ENCODE data around the gene NAA25. TPM values are rescaled to one million over a fixed set of nuclear protein-coding genes. Genes with fewer than 3 reads are reported as not detected.

The NAA25 gene
- 6.6 TPM for polyA plus RNA-seq (2012; ENCODE audit: low read depth, missing spikeins)

DNA sequence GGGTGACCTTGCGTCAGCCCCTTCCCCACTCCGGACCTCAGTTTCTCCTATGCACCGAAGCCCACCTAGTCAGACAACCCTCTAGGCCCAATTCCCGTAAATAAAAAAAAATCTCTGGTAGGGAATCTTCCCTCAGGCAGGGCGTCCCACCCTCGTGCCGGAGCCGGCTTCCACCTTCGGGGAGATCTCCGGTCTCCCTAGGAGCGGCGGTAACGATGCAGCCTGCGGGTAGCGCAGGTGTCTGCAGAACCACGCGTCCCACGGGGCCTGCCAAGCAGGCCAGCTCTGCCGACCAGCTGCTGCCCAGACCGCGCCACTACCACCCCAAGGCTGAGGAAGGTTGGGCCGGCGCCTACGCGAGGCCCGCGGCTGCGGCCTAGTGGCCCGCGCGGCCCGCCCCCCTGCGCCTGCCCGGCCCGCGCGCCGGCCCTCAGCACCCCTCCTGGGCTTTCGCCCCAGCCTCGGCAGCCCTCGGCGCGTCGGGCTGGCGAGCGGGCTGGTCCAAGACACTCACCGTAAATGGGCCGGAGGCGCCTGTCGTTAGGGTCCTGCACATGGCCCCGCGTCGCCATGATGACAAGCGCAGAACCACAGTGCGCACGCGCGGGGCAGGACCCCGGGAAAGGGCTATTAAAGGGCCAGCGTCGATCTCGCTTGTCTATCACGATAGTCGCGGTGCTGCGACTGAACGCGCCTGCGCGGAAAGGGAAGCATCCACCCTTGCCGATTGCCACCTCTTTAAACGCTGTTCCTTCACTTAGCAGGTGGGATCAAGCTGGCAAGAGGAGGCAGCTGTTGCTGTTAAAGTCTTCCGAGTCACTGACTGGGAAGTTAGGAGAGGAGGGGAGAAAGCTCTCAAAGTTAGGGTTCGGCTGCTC is at the start of gene NAA25:
TSS of gene NAA25 (minus strand) at position 582 of the 878 bp plus-strand sequence. CDS start at position 572, 10 bp downstream.
- FAIRE-seq: peak; percentile 95
- peak; percentile 73 for DNase-seq (ENCODE audit: insufficient read length, low spot score)

DNA sequence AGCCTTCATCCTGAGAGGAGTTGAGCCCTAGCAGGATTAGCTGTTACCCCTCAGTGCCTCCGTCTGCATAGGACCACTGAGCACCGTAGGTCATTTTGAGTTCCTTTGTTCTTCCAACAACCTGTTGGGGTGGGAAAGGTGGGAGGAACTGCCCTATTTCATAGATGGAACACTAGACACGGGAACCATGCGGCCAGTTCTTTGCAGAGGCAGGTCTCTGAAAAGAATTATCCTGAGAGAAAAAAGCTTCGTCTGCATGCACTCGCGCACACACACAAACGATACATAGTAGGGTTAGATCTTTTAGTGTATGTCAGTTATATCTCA is 45.3 kb upstream of the NAA25 start:
- FAIRE-seq (no peak), DNase-seq (ENCODE audit: insufficient read length, low spot score) (no peak)
- TF ChIP-seq POU2F2 (IDR thresholded peaks at IDR 0.05; ENCODE audit: low read depth, low read length) (no peak), TAF1 (IDR thresholded peaks at IDR 0.05; ENCODE audit: low read depth, low read length) (no peak), POLR2A (IDR thresholded peaks at IDR 0.05; ENCODE audit: low read depth, low read length) (no peak), SPI1 (IDR thresholded peaks at IDR 0.05; ENCODE audit: low read depth, low read length) (no peak), POLR2AphosphoS5 (IDR thresholded peaks at IDR 0.05; ENCODE audit: low read depth, low read length) (no peak), PAX5 (IDR thresholded peaks at IDR 0.05; ENCODE audit: insufficient read depth, low read length, severe bottlenecking) (no peak)

More for the DNA sequence above, at the start of gene NAA25:
- TF ChIP-seq TAF1 (IDR thresholded peaks at IDR 0.05; ENCODE audit: low read depth, low read length): peak; percentile 83
- TF ChIP-seq POU2F2 (IDR thresholded peaks at IDR 0.05; ENCODE audit: low read depth, low read length): peak; percentile 74
- TF ChIP-seq SPI1 (IDR thresholded peaks at IDR 0.05; ENCODE audit: low read depth, low read length): no peak
- no peak for TF ChIP-seq PAX5 (IDR thresholded peaks at IDR 0.05; ENCODE audit: insufficient read depth, low read length, severe bottlenecking)
- peak; percentile 56; the same call in 1 of the 2 replicates for TF ChIP-seq POLR2AphosphoS5 (IDR thresholded peaks at IDR 0.05; ENCODE audit: low read depth, low read length)
- TF ChIP-seq POLR2A (IDR thresholded peaks at IDR 0.05; ENCODE audit: low read depth, low read length): peak; percentile 83

DNA sequence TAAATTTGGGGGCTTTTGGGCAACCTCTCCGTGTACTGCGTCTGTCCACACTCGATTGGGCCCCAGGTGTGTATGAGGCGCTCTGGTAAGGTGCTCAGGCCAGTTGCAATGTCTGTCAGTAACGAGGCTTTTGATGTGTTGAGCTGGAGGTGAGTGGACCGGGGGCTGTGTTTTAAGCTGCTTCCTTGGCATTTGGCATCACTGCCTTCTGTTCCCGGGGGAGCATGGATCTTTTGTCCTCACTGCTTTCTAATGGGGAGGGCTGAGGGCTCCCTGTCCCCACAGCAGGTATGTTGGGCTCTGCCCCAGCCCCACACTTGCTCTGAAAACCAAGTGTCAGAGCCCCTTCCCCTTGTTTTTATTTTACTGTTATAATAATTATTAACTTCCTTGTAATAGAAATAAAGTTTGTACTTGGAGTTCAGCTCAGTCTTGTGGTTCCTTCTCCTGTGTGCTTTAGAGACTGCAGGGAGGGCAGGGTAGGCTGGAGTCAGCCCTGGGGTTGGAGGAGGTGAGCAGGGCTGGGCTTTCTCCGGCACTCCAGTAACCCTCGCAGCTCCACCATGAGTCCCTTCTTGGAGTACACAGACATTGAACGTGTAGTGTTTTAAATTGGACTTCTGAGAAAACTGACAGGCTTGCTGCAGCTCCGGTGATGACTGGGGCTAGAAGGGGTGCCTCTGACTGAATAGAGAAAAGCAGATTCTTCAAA is 44.8 kb upstream of the NAA25 start:
- DNase-seq (ENCODE audit: insufficient read length, low spot score): no peak
- TF ChIP-seq POU2F2 (IDR thresholded peaks at IDR 0.05; ENCODE audit: low read depth, low read length) (no peak), PAX5 (IDR thresholded peaks at IDR 0.05; ENCODE audit: insufficient read depth, low read length, severe bottlenecking) (no peak), SPI1 (IDR thresholded peaks at IDR 0.05; ENCODE audit: low read depth, low read length) (no peak), TAF1 (IDR thresholded peaks at IDR 0.05; ENCODE audit: low read depth, low read length) (no peak), POLR2A (IDR thresholded peaks at IDR 0.05; ENCODE audit: low read depth, low read length) (no peak), POLR2AphosphoS5 (IDR thresholded peaks at IDR 0.05; ENCODE audit: low read depth, low read length) (no peak)
- FAIRE-seq: no peak

DNA sequence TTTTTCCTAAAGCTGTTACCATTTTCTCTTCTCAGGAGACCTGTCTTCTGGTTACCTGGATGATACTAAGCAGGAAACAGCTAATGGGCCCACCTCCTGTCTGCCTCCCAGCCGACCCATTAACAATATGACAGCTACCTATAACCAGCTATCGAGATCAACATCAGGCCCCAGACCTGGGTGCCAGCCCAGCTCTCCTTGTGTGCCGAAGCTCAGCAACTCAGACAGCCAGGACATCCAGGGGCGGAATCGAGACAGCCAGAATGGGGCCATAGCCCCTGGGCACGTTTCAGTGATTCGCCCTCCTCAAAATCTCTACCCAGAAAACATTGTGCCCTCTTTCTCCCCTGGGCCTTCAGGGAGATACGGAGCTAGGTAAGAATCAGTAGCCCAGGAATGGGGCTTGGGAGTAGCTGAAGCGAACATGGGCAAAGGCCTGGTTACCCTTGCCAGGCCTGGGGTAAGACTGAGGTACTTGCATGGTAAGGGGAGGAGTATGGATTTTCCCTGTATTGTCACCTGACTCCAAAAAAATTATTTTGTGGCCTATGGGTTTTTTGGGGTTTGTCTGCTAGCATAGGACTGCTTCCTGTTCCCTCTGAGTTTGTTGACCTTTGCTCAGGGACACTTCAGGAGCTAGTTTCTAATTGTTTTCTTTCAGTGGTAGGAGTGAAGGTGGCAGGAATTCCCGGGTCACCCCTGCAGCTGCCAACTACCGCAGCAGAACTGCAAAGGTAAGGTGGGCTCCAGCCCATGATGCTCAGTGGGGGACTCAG is 43.4 kb upstream of the NAA25 start:
- no peak for TF ChIP-seq SPI1 (IDR thresholded peaks at IDR 0.05; ENCODE audit: low read depth, low read length)
- TF ChIP-seq POLR2A (IDR thresholded peaks at IDR 0.05; ENCODE audit: low read depth, low read length): no peak
- no peak for TF ChIP-seq POLR2AphosphoS5 (IDR thresholded peaks at IDR 0.05; ENCODE audit: low read depth, low read length)
- no peak for TF ChIP-seq POU2F2 (IDR thresholded peaks at IDR 0.05; ENCODE audit: low read depth, low read length)
- no peak for TF ChIP-seq PAX5 (IDR thresholded peaks at IDR 0.05; ENCODE audit: insufficient read depth, low read length, severe bottlenecking)
- no peak for TF ChIP-seq TAF1 (IDR thresholded peaks at IDR 0.05; ENCODE audit: low read depth, low read length)
- DNase-seq (ENCODE audit: insufficient read length, low spot score) (no peak), FAIRE-seq (no peak)

DNA sequence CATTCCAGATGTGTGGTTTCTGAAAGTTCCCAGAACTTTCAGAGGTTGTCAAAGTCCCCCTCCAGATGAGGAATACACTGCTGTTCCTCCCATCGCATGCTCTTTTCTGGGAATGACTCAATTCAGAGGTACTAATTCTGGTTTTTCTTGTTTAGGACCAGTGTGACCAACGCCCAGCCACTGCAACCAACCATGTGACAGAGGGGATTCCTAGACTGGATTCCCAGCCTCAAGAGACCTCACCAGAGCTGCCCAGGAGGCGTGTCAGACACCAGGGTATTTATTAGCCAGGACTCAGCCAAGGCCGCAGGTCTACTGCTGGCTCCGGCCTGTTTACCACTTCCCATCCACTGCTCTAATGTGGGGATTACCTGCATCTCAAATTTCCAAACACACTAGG is 41.0 kb upstream of the NAA25 start:
- TF ChIP-seq SPI1 (IDR thresholded peaks at IDR 0.05; ENCODE audit: low read depth, low read length) (no peak), POLR2A (IDR thresholded peaks at IDR 0.05; ENCODE audit: low read depth, low read length) (no peak), POU2F2 (IDR thresholded peaks at IDR 0.05; ENCODE audit: low read depth, low read length) (no peak), TAF1 (IDR thresholded peaks at IDR 0.05; ENCODE audit: low read depth, low read length) (no peak), POLR2AphosphoS5 (IDR thresholded peaks at IDR 0.05; ENCODE audit: low read depth, low read length) (no peak), PAX5 (IDR thresholded peaks at IDR 0.05; ENCODE audit: insufficient read depth, low read length, severe bottlenecking) (no peak)
- DNase-seq (ENCODE audit: insufficient read length, low spot score): no peak
- no peak for FAIRE-seq

DNA sequence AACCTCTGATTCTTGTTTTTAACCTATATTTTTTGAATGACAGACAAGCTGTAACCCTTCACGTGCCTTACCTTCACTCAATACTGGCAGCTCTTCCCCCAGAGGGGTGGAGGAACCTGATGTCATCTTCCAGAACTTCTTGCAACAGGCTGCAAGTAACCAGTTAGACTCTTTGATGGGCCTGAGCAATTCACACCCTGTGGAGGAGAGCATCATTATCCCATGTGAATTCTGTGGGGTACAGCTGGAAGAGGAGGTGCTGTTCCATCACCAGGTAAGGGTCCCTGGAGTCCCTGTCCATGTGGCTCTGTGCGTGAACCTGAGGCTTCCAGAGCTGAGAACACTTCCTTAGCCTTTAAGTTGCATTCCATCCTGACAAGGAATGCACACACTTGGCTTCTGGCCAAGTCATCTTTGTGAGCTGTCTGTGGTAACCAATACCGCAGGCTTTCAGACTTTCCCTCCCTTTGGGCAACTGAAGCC is 39.5 kb upstream of the NAA25 start:
- TF ChIP-seq POLR2AphosphoS5 (IDR thresholded peaks at IDR 0.05; ENCODE audit: low read depth, low read length) (no peak), TAF1 (IDR thresholded peaks at IDR 0.05; ENCODE audit: low read depth, low read length) (no peak), POLR2A (IDR thresholded peaks at IDR 0.05; ENCODE audit: low read depth, low read length) (no peak), SPI1 (IDR thresholded peaks at IDR 0.05; ENCODE audit: low read depth, low read length) (no peak), PAX5 (IDR thresholded peaks at IDR 0.05; ENCODE audit: insufficient read depth, low read length, severe bottlenecking) (no peak), POU2F2 (IDR thresholded peaks at IDR 0.05; ENCODE audit: low read depth, low read length) (no peak)
- no peak for FAIRE-seq
- DNase-seq (ENCODE audit: insufficient read length, low spot score): no peak

DNA sequence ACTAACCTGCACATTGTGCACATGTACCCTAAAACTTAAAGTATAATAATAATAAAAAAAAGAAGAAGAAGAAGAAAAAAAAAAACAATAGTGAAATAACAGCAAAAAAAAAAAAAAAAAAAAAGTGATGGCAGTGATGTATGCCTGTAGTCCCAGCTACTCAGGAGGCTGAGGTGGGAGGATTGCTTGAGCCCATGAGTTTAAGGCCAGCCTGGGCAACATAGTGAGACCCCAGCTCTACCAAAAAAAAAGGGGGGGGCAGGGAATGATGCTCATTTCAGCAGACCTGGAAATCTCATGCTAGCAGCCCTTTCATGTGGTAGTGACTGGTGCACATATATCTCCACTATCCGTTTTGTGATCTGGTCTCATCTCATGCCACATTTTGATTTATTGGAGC is 37.5 kb upstream of the NAA25 start:
- DNase-seq (ENCODE audit: insufficient read length, low spot score): no peak
- FAIRE-seq: no peak
- TF ChIP-seq POLR2AphosphoS5 (IDR thresholded peaks at IDR 0.05; ENCODE audit: low read depth, low read length) (no peak), POLR2A (IDR thresholded peaks at IDR 0.05; ENCODE audit: low read depth, low read length) (0 out of 2 replicates have a peak, but pooled peaks have one; percentile 2)

DNA sequence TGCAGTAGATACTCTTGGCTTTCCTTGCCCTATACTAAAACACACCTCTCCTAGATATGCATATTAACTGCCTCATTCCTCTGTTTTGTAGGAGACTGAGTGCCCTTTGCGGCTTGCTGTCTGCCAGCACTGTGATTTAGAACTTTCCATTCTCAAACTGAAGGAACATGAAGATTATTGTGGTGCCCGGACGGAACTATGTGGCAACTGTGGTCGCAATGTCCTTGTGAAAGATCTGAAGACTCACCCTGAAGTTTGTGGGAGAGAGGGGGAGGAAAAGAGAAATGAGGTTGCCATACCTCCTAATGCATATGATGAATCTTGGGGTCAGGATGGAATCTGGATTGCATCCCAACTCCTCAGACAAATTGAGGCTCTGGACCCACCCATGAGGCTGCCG is 32.1 kb upstream of the NAA25 start:
- TF ChIP-seq POLR2AphosphoS5 (IDR thresholded peaks at IDR 0.05; ENCODE audit: low read depth, low read length): no peak
- TF ChIP-seq POLR2A (IDR thresholded peaks at IDR 0.05; ENCODE audit: low read depth, low read length): no peak
- TF ChIP-seq TAF1 (IDR thresholded peaks at IDR 0.05; ENCODE audit: low read depth, low read length): no peak
- no peak for TF ChIP-seq POU2F2 (IDR thresholded peaks at IDR 0.05; ENCODE audit: low read depth, low read length)
- no peak for TF ChIP-seq PAX5 (IDR thresholded peaks at IDR 0.05; ENCODE audit: insufficient read depth, low read length, severe bottlenecking)
- no peak for TF ChIP-seq SPI1 (IDR thresholded peaks at IDR 0.05; ENCODE audit: low read depth, low read length)
- no peak for DNase-seq (ENCODE audit: insufficient read length, low spot score)
- FAIRE-seq: no peak

Measured in GM12891 (cell line).